ENCODE measurements around the gene HSPG2.

HSPG2 gene

GRCh38 chr1:21926814-21927532 lies 10.1 kb downstream of the HSPG2 start:
- peaks cover 0 to 36% (median 22%) of the 10 kb centered on the region in 4 experiments for H3K4me1 ChIP-seq (ENCODE audit: control extremely low read depth in 1 of 4, control insufficient read depth in 4 of 4, insufficient read depth in 4 of 4, low read length in 3 of 4)
- H3K27ac ChIP-seq (ENCODE audit: insufficient read depth in 1 of 2, low read depth in 1 of 2, low read length in 2 of 2, poor library complexity in 1 of 2, severe bottlenecking in 2 of 2): no peak overlapping the region
- no peak overlapping the region for H3K4me3 ChIP-seq (ENCODE audit: control insufficient read depth in 1 of 7, extremely low read depth in 1 of 7, insufficient read depth in 4 of 7, low read depth in 2 of 7, low read length in 6 of 7)
- 100% methylated on average over 4 of the region's 11 CpGs for WGBS (ENCODE audit: insufficient coverage)
- H3K9me3 ChIP-seq (ENCODE audit: control extremely low read depth in 1 of 5, control insufficient read depth in 4 of 5, insufficient read depth in 2 of 5, low read depth in 1 of 5, low read length in 4 of 5): no peaks in the 10 kb centered on the region
- no peaks in the 10 kb centered on the region for H3K27me3 ChIP-seq (replicated peaks in 2 of 5; ENCODE audit: control insufficient read depth in 4 of 5, insufficient read depth in 5 of 5, low read length in 4 of 5)
- ChIA-PET POLR2A (no interaction called here), CTCF (no interaction called here)
- DNase-seq: no peak
- no peaks in the 10 kb centered on the region for H3K36me3 ChIP-seq (ENCODE audit: control insufficient read depth in 4 of 4, insufficient read depth in 4 of 4, low read length in 3 of 4)

GRCh38 chr1:21926065-21926464 lies 11.0 kb downstream of the HSPG2 start:
- ChIA-PET CTCF (interaction anchor here (8.0 kb wide), 1 partner anchor 15 kb away, joined by 45 read pairs; no protein-coding TSS in a partner anchor), POLR2A (no interaction called here)
- H3K36me3 ChIP-seq (ENCODE audit: control insufficient read depth in 4 of 4, insufficient read depth in 4 of 4, low read length in 3 of 4): no peaks in the 10 kb centered on the region
- H3K9me3 ChIP-seq (ENCODE audit: control extremely low read depth in 1 of 5, control insufficient read depth in 4 of 5, insufficient read depth in 2 of 5, low read depth in 1 of 5, low read length in 4 of 5): no peaks in the 10 kb centered on the region
- no peak for DNase-seq
- H3K27me3 ChIP-seq (replicated peaks in 2 of 5; ENCODE audit: control insufficient read depth in 4 of 5, insufficient read depth in 5 of 5, low read length in 4 of 5): no peaks in the 10 kb centered on the region
- H3K4me3 ChIP-seq (ENCODE audit: control insufficient read depth in 1 of 7, extremely low read depth in 1 of 7, insufficient read depth in 4 of 7, low read depth in 2 of 7, low read length in 6 of 7): no peak overlapping the region
- WGBS (ENCODE audit: insufficient coverage): 100% methylated on average over 2 of the region's 2 CpGs
- H3K27ac ChIP-seq (ENCODE audit: insufficient read depth in 1 of 2, low read depth in 1 of 2, low read length in 2 of 2, poor library complexity in 1 of 2, severe bottlenecking in 2 of 2): no peak overlapping the region
- H3K4me1 ChIP-seq (ENCODE audit: control extremely low read depth in 1 of 4, control insufficient read depth in 4 of 4, insufficient read depth in 4 of 4, low read length in 3 of 4): peaks cover 0 to 31% (median 21%) of the 10 kb centered on the region in 4 experiments

- POLR2A ChIA-PET: no interaction called here
- no peaks in the 10 kb centered on the region for H3K9me3 ChIP-seq (ENCODE audit: control extremely low read depth in 1 of 5, control insufficient read depth in 4 of 5, insufficient read depth in 2 of 5, low read depth in 1 of 5, low read length in 4 of 5)
- DNase-seq: no peak
- no peak overlapping the region for H3K4me3 ChIP-seq (ENCODE audit: control insufficient read depth in 1 of 7, extremely low read depth in 1 of 7, insufficient read depth in 4 of 7, low read depth in 2 of 7, low read length in 6 of 7)
- H3K27ac ChIP-seq (ENCODE audit: insufficient read depth in 1 of 2, low read depth in 1 of 2, low read length in 2 of 2, poor library complexity in 1 of 2, severe bottlenecking in 2 of 2): no peak overlapping the region
- WGBS (ENCODE audit: insufficient coverage): 96% methylated on average over 6 of the region's 8 CpGs
- H3K27me3 ChIP-seq (replicated peaks in 2 of 5; ENCODE audit: control insufficient read depth in 4 of 5, insufficient read depth in 5 of 5, low read length in 4 of 5): no peaks in the 10 kb centered on the region
- CTCF ChIA-PET: interaction anchor here (0.9 to 8.0 kb wide), 4 partner anchors 8 to 22 kb away, joined by 3 to 45 read pairs (median 3); no protein-coding TSS in a partner anchor
- H3K36me3 ChIP-seq (ENCODE audit: control insufficient read depth in 4 of 4, insufficient read depth in 4 of 4, low read length in 3 of 4): no peaks in the 10 kb centered on the region
- peaks cover 0 to 29% (median 22%) of the 10 kb centered on the region in 4 experiments for H3K4me1 ChIP-seq (ENCODE audit: control extremely low read depth in 1 of 4, control insufficient read depth in 4 of 4, insufficient read depth in 4 of 4, low read length in 3 of 4)
Measured at GRCh38 chr1:21925334-21925940, 11.7 kb downstream of the HSPG2 start.

GRCh38 chr1:21924503-21925005 lies 12.6 kb downstream of the HSPG2 start:
- no peaks in the 10 kb centered on the region for H3K27me3 ChIP-seq (replicated peaks in 2 of 5; ENCODE audit: control insufficient read depth in 4 of 5, insufficient read depth in 5 of 5, low read length in 4 of 5)
- DNase-seq: no peak
- peaks cover 0 to 27% (median 16%) of the 10 kb centered on the region in 4 experiments for H3K4me1 ChIP-seq (ENCODE audit: control extremely low read depth in 1 of 4, control insufficient read depth in 4 of 4, insufficient read depth in 4 of 4, low read length in 3 of 4)
- ChIA-PET CTCF (interaction anchor here (0.9 to 8.0 kb wide), 5 partner anchors 8 to 26 kb away, joined by 3 to 45 read pairs (median 3); no protein-coding TSS in a partner anchor), POLR2A (interaction anchor here (0.6 kb wide), 1 partner anchor 9 kb away, joined by 3 read pairs; no protein-coding TSS in a partner anchor)
- no peak overlapping the region for H3K27ac ChIP-seq (ENCODE audit: insufficient read depth in 1 of 2, low read depth in 1 of 2, low read length in 2 of 2, poor library complexity in 1 of 2, severe bottlenecking in 2 of 2)
- no peaks in the 10 kb centered on the region for H3K36me3 ChIP-seq (ENCODE audit: control insufficient read depth in 4 of 4, insufficient read depth in 4 of 4, low read length in 3 of 4)
- no peaks in the 10 kb centered on the region for H3K9me3 ChIP-seq (ENCODE audit: control extremely low read depth in 1 of 5, control insufficient read depth in 4 of 5, insufficient read depth in 2 of 5, low read depth in 1 of 5, low read length in 4 of 5)
- H3K4me3 ChIP-seq (ENCODE audit: control insufficient read depth in 1 of 7, extremely low read depth in 1 of 7, insufficient read depth in 4 of 7, low read depth in 2 of 7, low read length in 6 of 7): peak overlapping the region in 1 of 7 experiments; percentile 7
- 62% methylated on average over 4 of the region's 5 CpGs for WGBS (ENCODE audit: insufficient coverage)

- POLR2A ChIA-PET: interaction anchor here (0.7 to 1.1 kb wide), 2 partner anchors 9 to 180 kb away, joined by 3 read pairs; no protein-coding TSS in a partner anchor
- Histone ChIP-seq H3K36me3 (ENCODE audit: control insufficient read depth in 4 of 4, insufficient read depth in 4 of 4, low read length in 3 of 4) (no peaks in the 10 kb centered on the region), H3K27me3 (replicated peaks in 2 of 5; ENCODE audit: control insufficient read depth in 4 of 5, insufficient read depth in 5 of 5, low read length in 4 of 5) (no peaks in the 10 kb centered on the region), H3K9me3 (ENCODE audit: control extremely low read depth in 1 of 5, control insufficient read depth in 4 of 5, insufficient read depth in 2 of 5, low read depth in 1 of 5, low read length in 4 of 5) (no peaks in the 10 kb centered on the region), H3K27ac (ENCODE audit: insufficient read depth in 1 of 2, low read depth in 1 of 2, low read length in 2 of 2, poor library complexity in 1 of 2, severe bottlenecking in 2 of 2) (no peak overlapping the region), H3K4me1 (ENCODE audit: control extremely low read depth in 1 of 4, control insufficient read depth in 4 of 4, insufficient read depth in 4 of 4, low read length in 3 of 4) (peaks cover 0 to 27% (median 17%) of the 10 kb centered on the region in 4 experiments), H3K4me3 (ENCODE audit: control insufficient read depth in 1 of 7, extremely low read depth in 1 of 7, insufficient read depth in 4 of 7, low read depth in 2 of 7, low read length in 6 of 7) (no peak overlapping the region)
- CTCF ChIA-PET: interaction anchor here (0.8 to 8.0 kb wide), 4 partner anchors 11 to 41 kb away, joined by 3 to 45 read pairs (median 4); no protein-coding TSS in a partner anchor
- 81% methylated on average over 10 of the region's 15 CpGs for WGBS (ENCODE audit: insufficient coverage)
- DNase-seq: no peak
Measured at GRCh38 chr1:21922090-21923013, 14.8 kb downstream of the HSPG2 start.

GRCh38 chr1:21921100-21921875 lies 15.8 kb downstream of the HSPG2 start:
- no peak overlapping the region for H3K4me3 ChIP-seq (ENCODE audit: control insufficient read depth in 1 of 7, extremely low read depth in 1 of 7, insufficient read depth in 4 of 7, low read depth in 2 of 7, low read length in 6 of 7)
- no peaks in the 10 kb centered on the region for H3K9me3 ChIP-seq (ENCODE audit: control extremely low read depth in 1 of 5, control insufficient read depth in 4 of 5, insufficient read depth in 2 of 5, low read depth in 1 of 5, low read length in 4 of 5)
- ChIA-PET CTCF (interaction anchor here (1.2 to 8.0 kb wide), 3 partner anchors 9 to 42 kb away, joined by 3 to 45 read pairs (median 10); no protein-coding TSS in a partner anchor), POLR2A (no interaction called here)
- 91% methylated on average over 9 of the region's 11 CpGs for WGBS (ENCODE audit: insufficient coverage)
- H3K27ac ChIP-seq (ENCODE audit: insufficient read depth in 1 of 2, low read depth in 1 of 2, low read length in 2 of 2, poor library complexity in 1 of 2, severe bottlenecking in 2 of 2): no peak overlapping the region
- no peaks in the 10 kb centered on the region for H3K27me3 ChIP-seq (replicated peaks in 2 of 5; ENCODE audit: control insufficient read depth in 4 of 5, insufficient read depth in 5 of 5, low read length in 4 of 5)
- no peaks in the 10 kb centered on the region for H3K36me3 ChIP-seq (ENCODE audit: control insufficient read depth in 4 of 4, insufficient read depth in 4 of 4, low read length in 3 of 4)
- H3K4me1 ChIP-seq (ENCODE audit: control extremely low read depth in 1 of 4, control insufficient read depth in 4 of 4, insufficient read depth in 4 of 4, low read length in 3 of 4): peaks cover 0 to 29% (median 18%) of the 10 kb centered on the region in 4 experiments
- DNase-seq: no peak
